ENCODE data around the gene DLX4.

GRCh38 chr17:49996121-49996494, 27.1 kb downstream of the DLX4 start:
- TF ChIP-seq CTCF (conservative IDR thresholded peaks at IDR 0.05; ENCODE audit: low read depth, low read length) = no peak
- TF ChIP-seq EZH2 (IDR thresholded peaks at IDR 0.05; ENCODE audit: low read length, unreplicated experiment) = no peak
